HG03064 (cell line): ENCODE results near the gene CPNE2.
"Not testable (repeated sequence)": the region's sequence is repeated elsewhere in the genome, so short reads cannot be mapped to it uniquely, and the experiment has no call there.

ENCODE experiments used
- ATAC-seq: cut with Tn5 transposase; IDR thresholded peaks from one replicate; pipeline ENCODE4 v1.9.1; 2021; ENCODE audit warnings: low read depth; ENCODE audit not compliant: unreplicated experiment

CPNE2 gene

GRCh38 chr16:57069053-57069452, 23.3 kb upstream of the CPNE2 start:
- no peak for ATAC-seq

GRCh38 chr16:57069635-57070370, 22.6 kb upstream of the CPNE2 start:
- no peak for ATAC-seq

GRCh38 chr16:57070424-57070823, 22.0 kb upstream of the CPNE2 start:
- no peak for ATAC-seq

GRCh38 chr16:57071081-57071732, 21.2 kb upstream of the CPNE2 start:
- not testable (repeated sequence) for ATAC-seq

GRCh38 chr16:57071831-57072582, 20.4 kb upstream of the CPNE2 start:
- ATAC-seq = no peak

GRCh38 chr16:57072616-57073275, 19.6 kb upstream of the CPNE2 start:
- ATAC-seq = no peak

- no peak for ATAC-seq
Observed at GRCh38 chr16:57077714-57078113, 14.7 kb upstream of the CPNE2 start.

GRCh38 chr16:57081744-57082143, 10.6 kb upstream of the CPNE2 start:
- ATAC-seq = no peak

- ATAC-seq = no peak
Observed at GRCh38 chr16:57082664-57083063, 9.7 kb upstream of the CPNE2 start.

GRCh38 chr16:57083485-57084126, 8.8 kb upstream of the CPNE2 start:
- no peak for ATAC-seq

- ATAC-seq = no peak
Observed at GRCh38 chr16:57084257-57084770, 8.1 kb upstream of the CPNE2 start.

GRCh38 chr16:57084996-57085395, 7.4 kb upstream of the CPNE2 start:
- ATAC-seq = no peak

GRCh38 chr16:57087003-57087402, 5.4 kb upstream of the CPNE2 start:
- ATAC-seq = no peak

- no peak for ATAC-seq
Observed at GRCh38 chr16:57089406-57089805, 3.0 kb upstream of the CPNE2 start.

- no peak for ATAC-seq
Observed at GRCh38 chr16:57091200-57091974, 996 bp upstream of the CPNE2 start.

GRCh38 chr16:57092786-57093411, 516 bp downstream of the CPNE2 start:
- no peak for ATAC-seq

GRCh38 chr16:57093666-57094564, 1.5 kb downstream of the CPNE2 start:
- no peak for ATAC-seq

GRCh38 chr16:57094911-57095310, 2.5 kb downstream of the CPNE2 start:
- ATAC-seq = no peak
